VCaP (cell line): ENCODE results near the gene TAAR1.
"Not testable (repeated sequence)": the region's sequence is repeated elsewhere in the genome, so short reads cannot be mapped to it uniquely, and the experiment has no call there.

ENCODE experiments used
- H3K27ac ChIP-seq: fragments of 450-650 bp; 2 replicates; pipeline ENCODE4 v1.5.1; 2017
- TF ChIP-seq, protein P1 (sequence below): fragments of 450-650 bp; conservative IDR thresholded peaks from 2 replicates; pipeline ENCODE4 v1.5.1; 2017; ENCODE audit warnings: mild to moderate bottlenecking, moderate library complexity

The TAAR1 gene

GRCh38 chr6:132661906-132662305 lies 2.9 kb upstream of the TAAR1 start:
- TF ChIP-seq, protein P1, sequence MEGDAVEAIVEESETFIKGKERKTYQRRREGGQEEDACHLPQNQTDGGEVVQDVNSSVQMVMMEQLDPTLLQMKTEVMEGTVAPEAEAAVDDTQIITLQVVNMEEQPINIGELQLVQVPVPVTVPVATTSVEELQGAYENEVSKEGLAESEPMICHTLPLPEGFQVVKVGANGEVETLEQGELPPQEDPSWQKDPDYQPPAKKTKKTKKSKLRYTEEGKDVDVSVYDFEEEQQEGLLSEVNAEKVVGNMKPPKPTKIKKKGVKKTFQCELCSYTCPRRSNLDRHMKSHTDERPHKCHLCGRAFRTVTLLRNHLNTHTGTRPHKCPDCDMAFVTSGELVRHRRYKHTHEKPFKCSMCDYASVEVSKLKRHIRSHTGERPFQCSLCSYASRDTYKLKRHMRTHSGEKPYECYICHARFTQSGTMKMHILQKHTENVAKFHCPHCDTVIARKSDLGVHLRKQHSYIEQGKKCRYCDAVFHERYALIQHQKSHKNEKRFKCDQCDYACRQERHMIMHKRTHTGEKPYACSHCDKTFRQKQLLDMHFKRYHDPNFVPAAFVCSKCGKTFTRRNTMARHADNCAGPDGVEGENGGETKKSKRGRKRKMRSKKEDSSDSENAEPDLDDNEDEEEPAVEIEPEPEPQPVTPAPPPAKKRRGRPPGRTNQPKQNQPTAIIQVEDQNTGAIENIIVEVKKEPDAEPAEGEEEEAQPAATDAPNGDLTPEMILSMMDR, result no peak
- no peak overlapping the region for H3K27ac ChIP-seq

DNA sequence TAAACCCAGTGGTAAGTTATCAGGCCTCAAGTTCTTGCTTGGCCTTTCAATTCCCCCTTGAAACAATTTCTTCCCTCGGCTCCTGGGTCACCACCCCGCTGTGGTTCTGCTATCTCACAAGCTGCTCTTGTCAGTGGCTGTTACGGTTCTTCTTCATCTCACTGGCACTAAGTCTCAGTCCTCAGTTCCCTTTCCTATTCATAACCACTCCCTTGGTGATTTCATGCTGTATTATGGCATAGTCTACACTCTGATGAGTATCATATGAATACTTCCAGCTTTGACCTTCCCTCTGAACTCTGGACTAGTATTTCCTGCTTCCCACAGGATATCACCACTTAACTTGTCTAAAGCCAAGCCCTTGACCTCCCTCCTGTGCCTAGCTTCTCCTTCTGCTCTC lies 7.9 kb downstream of the TAAR1 start:
- TF ChIP-seq, protein P1, result no peak

GRCh38 chr6:132650429-132650828 lies 8.6 kb downstream of the TAAR1 start:
- no peak overlapping the region for H3K27ac ChIP-seq
- TF ChIP-seq, protein P1, result no peak

More for the DNA sequence above, 7.9 kb downstream of the TAAR1 start:
- H3K27ac ChIP-seq, result no peak overlapping the region

GRCh38 chr6:132648828-132649227 lies 10.2 kb downstream of the TAAR1 start:
- TF ChIP-seq, protein P1, result no peak
- H3K27ac ChIP-seq, result no peak overlapping the region

DNA sequence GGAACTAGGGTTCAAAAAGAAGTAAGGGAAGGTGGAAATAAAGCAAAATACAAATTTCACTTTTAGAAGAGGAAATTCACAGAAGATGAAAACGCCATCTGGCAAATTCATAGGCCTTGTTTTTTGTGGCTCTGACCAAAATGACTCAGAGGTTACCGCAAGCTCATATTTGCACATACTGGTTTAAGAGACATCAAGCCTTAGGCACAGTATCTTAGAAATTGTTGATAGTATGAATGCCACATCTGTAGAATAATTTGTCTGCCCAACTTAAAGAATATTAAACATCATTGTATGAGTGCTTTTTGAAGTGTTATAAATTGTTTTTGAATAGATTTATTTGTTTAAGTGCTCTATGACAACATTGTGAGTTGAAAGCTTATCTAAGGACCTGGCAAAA lies 10.6 kb downstream of the TAAR1 start:
- no peak overlapping the region for H3K27ac ChIP-seq
- TF ChIP-seq, protein P1, result no peak

- TF ChIP-seq, protein P1, result no peak
Measured at GRCh38 chr6:132643547-132643946, 15.4 kb downstream of the TAAR1 start.

DNA sequence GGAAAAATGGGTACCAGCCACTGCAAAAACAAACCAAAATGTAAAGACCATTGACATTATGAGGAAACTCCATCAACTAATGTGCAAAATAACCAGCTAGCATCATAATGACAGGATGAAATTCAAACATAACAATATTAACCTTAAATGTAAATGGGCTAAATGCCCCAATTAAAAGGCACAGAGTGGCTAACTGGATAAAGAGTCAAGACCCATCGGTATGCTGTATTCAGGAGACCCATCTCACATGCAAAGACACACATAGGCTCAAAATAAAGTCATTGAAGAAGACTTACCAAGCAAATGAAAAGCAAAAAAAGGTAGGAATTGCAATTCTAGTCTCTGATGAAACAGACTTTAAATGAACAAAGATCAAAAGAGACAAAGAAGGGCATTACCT lies 21.8 kb downstream of the TAAR1 start:
- H3K27ac ChIP-seq, result not testable (repeated sequence)

More at GRCh38 chr6:132643547-132643946, 15.4 kb downstream of the TAAR1 start:
- no peak overlapping the region for H3K27ac ChIP-seq

- H3K27ac ChIP-seq, result not testable (repeated sequence)
Measured at GRCh38 chr6:132635906-132636305, 23.1 kb downstream of the TAAR1 start.

GRCh38 chr6:132635288-132635687 lies 23.7 kb downstream of the TAAR1 start:
- not testable (repeated sequence) for H3K27ac ChIP-seq
